ENCODE results near the gene OBSCN. TPM values are rescaled to one million over a fixed set of nuclear protein-coding genes. Genes with fewer than 3 reads are reported as not detected.
"Not testable (repeated sequence)": the region's sequence is repeated elsewhere in the genome, so short reads cannot be mapped to it uniquely, and the experiment has no call there.

The OBSCN gene
- total RNA-seq, 1 donor from 2014 or later: 17.5 TPM

- no peak overlapping the region for H3K27ac ChIP-seq (ENCODE audit: low read depth, low read length)
- no peak overlapping the region for H3K4me2 ChIP-seq (ENCODE audit: low read length)
- peaks cover 8% of the 10 kb centered on the region for H3K9me3 ChIP-seq (ENCODE audit: insufficient read depth, low read depth, low read length)
- H3K9me3 Mint-ChIP-seq (ENCODE audit: unreplicated experiment): peaks cover 9% of the 10 kb centered on the region
- peak overlapping the region; percentile 34 for H3K4me3 Mint-ChIP-seq (ENCODE audit: unreplicated experiment)
- no peak overlapping the region for H3K9ac ChIP-seq (ENCODE audit: low read length)
- no peak for FAIRE-seq
- H3K27me3 ChIP-seq (ENCODE audit: insufficient read depth, low read length): no peaks in the 10 kb centered on the region
- H3K4me3 ChIP-seq (ENCODE audit: insufficient read depth, low read depth, low read length): no peak overlapping the region
- peaks cover 13% of the 10 kb centered on the region for H3K4me1 ChIP-seq (ENCODE audit: insufficient read depth, low read length)
- peaks cover 35% of the 10 kb centered on the region for H3K36me3 Mint-ChIP-seq (ENCODE audit: low read depth, unreplicated experiment)
- H3K27ac Mint-ChIP-seq (ENCODE audit: unreplicated experiment): peak overlapping the region; percentile 53
- no peaks in the 10 kb centered on the region for H3K79me2 ChIP-seq (ENCODE audit: insufficient read depth, low read length)
- TF ChIP-seq, protein P1, sequence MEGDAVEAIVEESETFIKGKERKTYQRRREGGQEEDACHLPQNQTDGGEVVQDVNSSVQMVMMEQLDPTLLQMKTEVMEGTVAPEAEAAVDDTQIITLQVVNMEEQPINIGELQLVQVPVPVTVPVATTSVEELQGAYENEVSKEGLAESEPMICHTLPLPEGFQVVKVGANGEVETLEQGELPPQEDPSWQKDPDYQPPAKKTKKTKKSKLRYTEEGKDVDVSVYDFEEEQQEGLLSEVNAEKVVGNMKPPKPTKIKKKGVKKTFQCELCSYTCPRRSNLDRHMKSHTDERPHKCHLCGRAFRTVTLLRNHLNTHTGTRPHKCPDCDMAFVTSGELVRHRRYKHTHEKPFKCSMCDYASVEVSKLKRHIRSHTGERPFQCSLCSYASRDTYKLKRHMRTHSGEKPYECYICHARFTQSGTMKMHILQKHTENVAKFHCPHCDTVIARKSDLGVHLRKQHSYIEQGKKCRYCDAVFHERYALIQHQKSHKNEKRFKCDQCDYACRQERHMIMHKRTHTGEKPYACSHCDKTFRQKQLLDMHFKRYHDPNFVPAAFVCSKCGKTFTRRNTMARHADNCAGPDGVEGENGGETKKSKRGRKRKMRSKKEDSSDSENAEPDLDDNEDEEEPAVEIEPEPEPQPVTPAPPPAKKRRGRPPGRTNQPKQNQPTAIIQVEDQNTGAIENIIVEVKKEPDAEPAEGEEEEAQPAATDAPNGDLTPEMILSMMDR (IDR thresholded peaks at IDR 0.05; ENCODE audit: insufficient read depth, low read depth, low read length): peak; percentile 10
- no peak for TF ChIP-seq EZH2 (IDR thresholded peaks at IDR 0.05; ENCODE audit: insufficient read depth, low read length)
- H3K4me1 Mint-ChIP-seq (ENCODE audit: low read depth, unreplicated experiment): peaks cover 9% of the 10 kb centered on the region
- no peaks in the 10 kb centered on the region for H4K20me1 ChIP-seq (ENCODE audit: insufficient read depth, low read length)
- H3K27me3 Mint-ChIP-seq (ENCODE audit: low read depth, unreplicated experiment): no peaks in the 10 kb centered on the region
- no peak overlapping the region for H2AFZ ChIP-seq (ENCODE audit: low read depth, low read length)
- H3K36me3 ChIP-seq (ENCODE audit: insufficient read depth, low read length): no peaks in the 10 kb centered on the region
- peak; percentile 36 for DNase-seq (ENCODE audit: low read depth)
These were observed 19.3 kb downstream of the OBSCN start for GRCh38 chr1:228226956-228227791.

DNA sequence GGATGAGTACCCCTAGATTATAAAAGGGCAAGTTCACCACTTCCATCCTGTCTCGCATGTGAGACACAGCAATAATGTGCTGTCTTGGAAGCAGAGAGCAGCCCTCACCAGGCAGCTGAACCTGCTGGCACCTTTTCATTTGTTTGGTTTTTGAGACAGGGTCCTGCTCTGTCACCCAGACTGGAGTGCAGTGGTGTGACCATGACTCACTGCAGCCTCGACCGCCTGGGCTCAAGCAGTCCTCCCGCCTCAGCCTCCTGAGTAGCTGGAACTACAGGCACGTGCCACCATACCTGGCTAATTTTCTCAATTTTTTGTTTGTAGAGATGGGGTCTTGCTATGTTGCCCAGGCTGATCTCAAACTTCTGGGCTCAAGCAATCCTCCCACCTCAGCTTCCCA lies 20.3 kb downstream of the OBSCN start:
- H3K9ac ChIP-seq (ENCODE audit: low read length); DNase-seq (ENCODE audit: low read depth); H3K79me2 ChIP-seq (ENCODE audit: insufficient read depth, low read length); H3K27me3 Mint-ChIP-seq (ENCODE audit: low read depth, unreplicated experiment); FAIRE-seq; H3K4me1 Mint-ChIP-seq (ENCODE audit: low read depth, unreplicated experiment); H2AFZ ChIP-seq (ENCODE audit: low read depth, low read length); H4K20me1 ChIP-seq (ENCODE audit: insufficient read depth, low read length); H3K27me3 ChIP-seq (ENCODE audit: insufficient read depth, low read length); H3K4me3 Mint-ChIP-seq (ENCODE audit: unreplicated experiment); H3K36me3 ChIP-seq (ENCODE audit: insufficient read depth, low read length); H3K4me3 ChIP-seq (ENCODE audit: insufficient read depth, low read depth, low read length); H3K9me3 ChIP-seq (ENCODE audit: insufficient read depth, low read depth, low read length): not testable (repeated sequence)
- Histone ChIP-seq H3K4me2 (ENCODE audit: low read length) (peak overlapping the region; percentile 59), H3K4me1 (ENCODE audit: insufficient read depth, low read length) (peaks cover 13% of the 10 kb centered on the region), H3K27ac (ENCODE audit: low read depth, low read length) (peak overlapping the region; percentile 23)
- H3K27ac Mint-ChIP-seq (ENCODE audit: unreplicated experiment): peak overlapping the region; percentile 53
- peaks cover 12% of the 10 kb centered on the region for H3K9me3 Mint-ChIP-seq (ENCODE audit: unreplicated experiment)
- peaks cover 36% of the 10 kb centered on the region for H3K36me3 Mint-ChIP-seq (ENCODE audit: low read depth, unreplicated experiment)

- peak overlapping the region; percentile 23 for H3K27ac ChIP-seq (ENCODE audit: low read depth, low read length)
- no peak overlapping the region for H2AFZ ChIP-seq (ENCODE audit: low read depth, low read length)
- peaks cover 8% of the 10 kb centered on the region for H3K9me3 ChIP-seq (ENCODE audit: insufficient read depth, low read depth, low read length)
- Mint-ChIP-seq H3K27ac (ENCODE audit: unreplicated experiment) (peak overlapping the region; percentile 83), H3K36me3 (ENCODE audit: low read depth, unreplicated experiment) (peaks cover 37% of the 10 kb centered on the region), H3K9me3 (ENCODE audit: unreplicated experiment) (peaks cover 14% of the 10 kb centered on the region), H3K4me3 (ENCODE audit: unreplicated experiment) (no peak overlapping the region), H3K4me1 (ENCODE audit: low read depth, unreplicated experiment) (peaks cover 9% of the 10 kb centered on the region), H3K27me3 (ENCODE audit: low read depth, unreplicated experiment) (no peaks in the 10 kb centered on the region)
- no peak for FAIRE-seq
- peak overlapping the region; percentile 59 for H3K4me2 ChIP-seq (ENCODE audit: low read length)
- TF ChIP-seq, protein P1 (IDR thresholded peaks at IDR 0.05; ENCODE audit: insufficient read depth, low read depth, low read length): no peak
- no peak for TF ChIP-seq EZH2 (IDR thresholded peaks at IDR 0.05; ENCODE audit: insufficient read depth, low read length)
- DNase-seq (ENCODE audit: low read depth): peak; percentile 80
- no peaks in the 10 kb centered on the region for H3K36me3 ChIP-seq (ENCODE audit: insufficient read depth, low read length)
- H3K4me3 ChIP-seq (ENCODE audit: insufficient read depth, low read depth, low read length): no peak overlapping the region
- H4K20me1 ChIP-seq (ENCODE audit: insufficient read depth, low read length): no peaks in the 10 kb centered on the region
- peaks cover 13% of the 10 kb centered on the region for H3K4me1 ChIP-seq (ENCODE audit: insufficient read depth, low read length)
- H3K79me2 ChIP-seq (ENCODE audit: insufficient read depth, low read length): no peaks in the 10 kb centered on the region
- H3K9ac ChIP-seq (ENCODE audit: low read length): no peak overlapping the region
- H3K27me3 ChIP-seq (ENCODE audit: insufficient read depth, low read length): no peaks in the 10 kb centered on the region
These were observed 20.8 kb downstream of the OBSCN start for GRCh38 chr1:228228601-228229074.
